Measurements from ENCODE around the gene GPN2. TPM values are rescaled to one million over a fixed set of nuclear protein-coding genes. Genes with fewer than 3 reads are reported as not detected.

The GPN2 gene
- total RNA-seq, 4 donors from 2014 or later = 9.6 to 16.5 (median 14.1) TPM

- Histone ChIP-seq H3K4me1 (peaks cover 0 to 3% (median 0%) of the 10 kb centered on the region in 4 donors), H3K9me3 (no peaks in the 10 kb centered on the region), H3K4me3 (no peak overlapping the region), H3K27me3 (no peaks in the 10 kb centered on the region), H3K36me3 (peaks cover 0 to 7% (median 0%) of the 10 kb centered on the region in 4 donors), H3K27ac (replicated peaks in 1 of 4) (no peak overlapping the region)
- TF ChIP-seq EP300 (IDR thresholded peaks at IDR 0.05) = no peak
- DNase-seq (ENCODE audit: extremely low spot score) = no peak
- WGBS = 68% methylated on average over 2 of the region's 2 CpGs
- intact Hi-C loops (cut with DNase I) = no loop called here
Measured at GRCh38 chr1:26912147-26912490, 22.0 kb upstream of the GPN2 start.

GRCh38 chr1:26911399-26912146 lies 21.5 kb upstream of the GPN2 start:
- Histone ChIP-seq H3K4me3 (no peak overlapping the region), H3K27me3 (no peaks in the 10 kb centered on the region), H3K4me1 (peaks cover 0 to 3% (median 0%) of the 10 kb centered on the region in 4 donors), H3K9me3 (no peaks in the 10 kb centered on the region), H3K36me3 (peaks cover 0 to 7% (median 0%) of the 10 kb centered on the region in 4 donors), H3K27ac (replicated peaks in 1 of 4) (no peak overlapping the region)
- TF ChIP-seq POLR2AphosphoS5 (IDR thresholded peaks at IDR 0.05) = no peak
- TF ChIP-seq POLR2A (IDR thresholded peaks at IDR 0.05; ENCODE audit: low read depth) = no peak
- no peak for TF ChIP-seq CTCF (IDR thresholded peaks at IDR 0.05)
- TF ChIP-seq EP300 (IDR thresholded peaks at IDR 0.05) = no peak
- 77% methylated on average over 4 of the region's 8 CpGs for WGBS
- no peak for DNase-seq (ENCODE audit: extremely low spot score)
- intact Hi-C loops (cut with DNase I) = no loop called here

- H3K4me1 ChIP-seq = peaks cover 0 to 2% (median 0%) of the 10 kb centered on the region in 4 donors
- intact Hi-C loops (cut with DNase I) = no loop called here
- no peak for TF ChIP-seq EP300 (IDR thresholded peaks at IDR 0.05)
- no peak for TF ChIP-seq CTCF (IDR thresholded peaks at IDR 0.05)
- TF ChIP-seq POLR2A (IDR thresholded peaks at IDR 0.05; ENCODE audit: low read depth) = no peak
- TF ChIP-seq POLR2AphosphoS5 (IDR thresholded peaks at IDR 0.05) = no peak
- H3K27ac ChIP-seq (replicated peaks in 1 of 4) = no peak overlapping the region
- no peak overlapping the region for H3K4me3 ChIP-seq
- H3K27me3 ChIP-seq = no peaks in the 10 kb centered on the region
- no peaks in the 10 kb centered on the region for H3K9me3 ChIP-seq
- 61% methylated on average over 4 of the region's 4 CpGs for WGBS
- no peak for DNase-seq (ENCODE audit: extremely low spot score)
- peaks cover 0 to 7% (median 0%) of the 10 kb centered on the region in 4 donors for H3K36me3 ChIP-seq
Measured at GRCh38 chr1:26910343-26911160, 20.5 kb upstream of the GPN2 start.

GRCh38 chr1:26909951-26910342 lies 19.9 kb upstream of the GPN2 start:
- no peak for DNase-seq (ENCODE audit: extremely low spot score)
- intact Hi-C loops (cut with DNase I) = no loop called here
- TF ChIP-seq POLR2A (IDR thresholded peaks at IDR 0.05; ENCODE audit: low read depth) = no peak
- TF ChIP-seq POLR2AphosphoS5 (IDR thresholded peaks at IDR 0.05) = no peak
- no peak for TF ChIP-seq EP300 (IDR thresholded peaks at IDR 0.05)
- no peak for TF ChIP-seq CTCF (IDR thresholded peaks at IDR 0.05)
- Histone ChIP-seq H3K4me3 (no peak overlapping the region), H3K9me3 (no peaks in the 10 kb centered on the region), H3K4me1 (no peaks in the 10 kb centered on the region), H3K27ac (replicated peaks in 1 of 4) (no peak overlapping the region), H3K27me3 (no peaks in the 10 kb centered on the region), H3K36me3 (peaks cover 0 to 7% (median 0%) of the 10 kb centered on the region in 4 donors)
- WGBS = 95% methylated on average over 3 of the region's 3 CpGs

Data from esophagus muscularis mucosa (tissue), 4 donors.